Stimulated activated naive CD8-positive, alpha-beta T cell treated with anti-CD3 and anti-CD28 coated beads, Interleukin-15, amount 100 ng/mL, for 72 hours (primary cell): Measurements from ENCODE around the gene MELTF.
A peak's percentile ranks its signal among the peaks of the same experiment; 100 is the strongest.

Source experiments
- ATAC-seq: fragments of 150-1000 bp; cut with Tn5 transposase; 2 replicates; pipeline ENCODE4 v1.10.0; 2021; ENCODE audit warnings: mild to moderate bottlenecking, moderate library complexity
- DNase-seq, 2 donors: peaks; one replicate each; pipeline ENCODE4 v3.0.0; 2021 to 2022
- H3K27ac Mint-ChIP-seq, 2 donors: one replicate each; pipeline ENCODE4 v1.8.0; 2022; ENCODE audit warnings: mild to moderate bottlenecking in 2 of 2, mixed read lengths in 2 of 2, moderate library complexity in 2 of 2
- H3K27me3 Mint-ChIP-seq: one replicate; pipeline ENCODE4 v1.8.0; 2022; ENCODE audit warnings: mixed read lengths
- H3K4me1 Mint-ChIP-seq: one replicate; pipeline ENCODE4 v1.8.0; 2022; ENCODE audit warnings: mild to moderate bottlenecking, mixed read lengths
- H3K4me3 Mint-ChIP-seq, 2 donors: one replicate each; pipeline ENCODE4 v1.8.0; 2022; ENCODE audit warnings: mild to moderate bottlenecking in 2 of 2, mixed read lengths in 2 of 2, moderate library complexity in 1 of 2
- H3K9me3 Mint-ChIP-seq, 2 donors: one replicate each; pipeline ENCODE4 v1.8.0; 2022; ENCODE audit warnings: mixed read lengths in 2 of 2

Gene MELTF

DNA sequence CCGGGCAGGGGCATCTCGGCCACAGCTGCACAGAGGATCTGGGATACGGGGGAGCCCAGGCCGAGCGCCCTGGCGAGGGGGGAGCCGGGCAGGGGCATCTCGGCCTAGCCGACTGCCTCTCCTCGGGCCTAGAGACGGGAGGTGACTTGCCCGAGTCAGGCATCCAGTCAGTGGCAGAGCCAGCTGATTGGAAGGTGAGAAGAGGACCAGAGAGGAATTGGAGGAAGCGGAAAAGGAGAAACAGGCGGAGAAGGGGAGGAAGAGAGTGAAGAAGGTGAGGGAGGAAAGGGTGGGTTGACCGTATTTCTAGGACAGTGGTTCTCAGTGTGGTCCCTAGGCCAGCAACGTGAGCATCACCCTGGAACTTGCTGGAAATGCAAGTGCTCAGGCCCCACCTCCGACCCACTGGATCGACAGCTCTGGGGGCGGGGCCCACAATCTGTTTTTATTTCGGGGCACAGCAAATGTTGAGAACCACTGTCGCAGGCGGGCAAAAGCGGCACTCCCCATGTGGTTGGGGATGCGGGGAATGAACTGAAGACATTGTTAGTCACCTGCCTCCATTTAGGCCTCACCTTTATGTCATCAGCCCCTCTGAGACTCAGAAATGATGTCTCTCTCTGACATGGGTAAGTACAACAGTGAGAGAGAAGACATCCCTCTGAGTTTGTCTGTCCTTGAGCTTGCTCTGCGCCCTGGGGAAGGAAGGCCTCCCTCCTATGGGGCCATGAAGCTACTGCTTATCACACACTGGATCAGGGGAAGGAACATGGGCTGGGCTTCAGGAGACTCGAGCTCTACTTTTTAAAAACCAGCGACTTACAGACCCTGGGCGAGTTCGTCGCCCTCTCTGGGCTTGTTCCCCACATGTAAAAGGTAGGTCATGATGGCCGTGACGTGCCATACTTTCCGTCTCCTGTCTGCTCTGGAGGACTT lies 1.0 kb upstream of the MELTF start:
- ATAC-seq (no peak), DNase-seq (no peak)
- H3K4me3 Mint-ChIP-seq, result peak overlapping the region in 1 of 2 donors; percentile 30
- peaks cover 9% of the 10 kb centered on the region for H3K4me1 Mint-ChIP-seq
- H3K27me3 Mint-ChIP-seq, result peaks cover 33% of the 10 kb centered on the region
- H3K27ac Mint-ChIP-seq, result no peak overlapping the region
- peaks cover 0 to 4% of the 10 kb centered on the region in 2 donors for H3K9me3 Mint-ChIP-seq

DNA sequence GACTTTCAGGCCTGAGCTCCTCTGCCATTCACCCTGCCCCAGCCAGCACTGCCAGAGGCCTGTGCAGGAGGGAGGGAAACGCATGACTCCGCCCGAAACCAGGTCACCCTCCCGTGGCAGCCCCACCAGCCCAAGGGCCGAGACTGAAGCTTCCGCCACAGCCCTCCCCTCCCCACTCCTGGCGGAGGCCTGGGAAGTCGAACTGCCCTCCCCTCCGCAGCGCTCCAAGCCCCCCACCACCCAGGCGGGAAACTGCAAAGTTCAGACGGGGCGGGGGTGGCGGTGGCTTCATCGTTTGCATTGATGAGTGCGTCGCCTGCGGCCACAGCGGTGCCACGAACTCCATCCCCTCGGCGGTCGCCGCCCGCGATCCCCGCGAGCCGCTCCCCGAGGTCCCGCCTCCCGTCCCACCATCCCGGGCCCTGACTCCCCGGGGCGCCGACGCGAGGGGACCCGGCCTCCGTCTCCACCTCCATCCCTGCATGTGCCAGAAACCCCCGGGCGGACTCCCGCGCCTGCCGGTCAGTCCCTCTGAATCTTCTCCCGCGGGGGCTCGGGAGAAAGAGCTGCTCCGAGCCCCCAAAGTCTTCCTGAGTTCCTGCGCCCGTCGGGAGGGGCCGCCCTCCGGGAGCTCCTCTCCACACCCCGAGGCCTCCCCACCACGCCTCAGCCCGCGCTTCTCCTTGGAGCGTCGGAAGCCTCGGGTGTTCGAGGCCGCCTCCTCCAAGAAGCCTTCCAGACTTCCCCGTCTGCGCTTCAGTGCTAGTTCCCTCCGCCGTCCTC lies 698 bp downstream of the MELTF start:
- H3K27me3 Mint-ChIP-seq, result peaks cover 33% of the 10 kb centered on the region
- DNase-seq (no peak), ATAC-seq (peak; percentile 25)
- peaks cover 9% of the 10 kb centered on the region for H3K4me1 Mint-ChIP-seq
- no peaks in the 10 kb centered on the region for H3K9me3 Mint-ChIP-seq
- peak overlapping the region; percentile 40 to 71 for H3K27ac Mint-ChIP-seq
- peak overlapping the region; percentile 84 for H3K4me3 Mint-ChIP-seq

DNA sequence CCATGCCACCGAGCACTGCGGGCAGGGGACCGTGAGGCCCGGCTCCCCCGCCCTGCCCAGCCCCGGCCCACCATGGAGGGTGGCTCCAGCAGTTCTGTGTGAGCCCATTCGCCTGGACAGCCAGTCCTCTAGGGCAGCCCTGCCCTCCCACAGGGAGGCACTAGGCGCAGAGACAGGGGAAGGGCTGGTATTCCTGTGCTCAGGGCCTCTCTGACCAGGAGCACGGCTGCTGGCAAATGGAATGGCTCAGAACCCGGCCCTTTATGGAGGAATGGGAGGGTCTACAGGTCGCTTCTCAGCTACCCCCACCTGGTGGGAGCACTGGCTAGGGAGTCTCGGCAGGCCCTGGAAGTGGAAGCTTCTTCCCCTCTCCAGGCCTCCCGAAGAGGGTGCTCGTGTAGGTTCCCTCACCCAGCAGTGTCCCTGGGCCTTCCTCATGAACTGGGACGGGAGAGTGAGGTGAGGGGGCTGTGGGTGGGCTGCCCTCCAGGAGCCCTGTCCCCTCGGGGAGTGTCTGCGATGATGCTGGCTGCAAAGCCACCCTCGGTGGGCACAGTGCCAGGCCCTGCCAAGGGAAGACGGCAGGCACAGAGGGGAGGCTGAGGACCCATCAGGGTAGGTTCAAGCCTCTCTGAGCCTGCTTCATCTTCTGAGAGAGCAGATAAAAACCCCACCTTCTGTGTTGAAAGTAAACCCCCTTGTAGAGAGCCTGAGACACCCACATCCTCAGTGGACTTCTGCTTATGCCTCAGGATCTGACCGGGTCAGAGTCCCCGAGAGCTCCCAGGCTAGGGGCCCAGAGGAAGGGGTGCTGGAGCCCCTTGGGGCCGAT lies 1.5 kb downstream of the MELTF start:
- Mint-ChIP-seq H3K9me3 (no peaks in the 10 kb centered on the region), H3K4me1 (peaks cover 17% of the 10 kb centered on the region), H3K27ac (peak overlapping the region in 1 of 2 donors; percentile 40), H3K27me3 (peaks cover 39% of the 10 kb centered on the region), H3K4me3 (peak overlapping the region; percentile 84)
- DNase-seq, result no peak
- ATAC-seq, result no peak

DNA sequence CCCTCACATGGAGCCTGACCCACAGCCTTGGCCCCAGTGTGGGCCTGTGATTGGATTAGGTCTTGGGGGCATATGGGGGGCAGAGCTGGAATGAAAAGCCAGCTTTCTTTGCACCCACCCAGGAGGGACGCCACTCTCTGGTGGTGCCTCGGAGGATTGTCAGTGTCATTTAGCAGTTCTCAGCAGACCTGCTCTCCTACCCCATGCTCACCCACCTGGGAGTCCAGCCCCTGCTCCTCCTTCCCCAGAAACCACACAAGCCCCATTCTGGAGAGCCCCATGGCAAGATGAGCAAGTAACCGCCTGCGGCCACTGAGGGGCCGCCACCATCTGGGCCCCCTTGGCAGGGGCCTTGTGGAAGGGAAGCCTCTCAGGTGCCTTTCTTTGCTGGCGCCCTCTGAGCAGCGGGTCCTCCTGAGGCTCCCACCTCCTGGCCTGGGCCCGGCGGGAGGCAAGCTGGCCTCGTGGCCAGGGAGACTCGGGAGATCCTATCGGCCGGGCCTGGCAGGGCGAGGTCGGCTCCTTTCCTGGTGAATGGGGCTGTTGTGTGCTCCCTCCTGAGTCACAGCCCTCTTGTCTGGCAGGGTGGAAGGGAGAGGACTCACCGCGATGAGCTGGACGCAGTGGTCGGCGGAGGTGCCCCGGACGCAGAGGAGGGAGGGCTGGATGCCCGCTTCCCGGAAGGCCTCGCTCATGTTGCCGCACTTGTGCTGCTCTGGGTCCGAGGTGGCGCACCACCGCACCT lies 2.3 kb downstream of the MELTF start:
- DNase-seq, result no peak
- H3K27ac Mint-ChIP-seq, result no peak overlapping the region
- peaks cover 45% of the 10 kb centered on the region for H3K27me3 Mint-ChIP-seq
- peaks cover 23% of the 10 kb centered on the region for H3K4me1 Mint-ChIP-seq
- no peaks in the 10 kb centered on the region for H3K9me3 Mint-ChIP-seq
- H3K4me3 Mint-ChIP-seq, result no peak overlapping the region
- no peak for ATAC-seq

DNA sequence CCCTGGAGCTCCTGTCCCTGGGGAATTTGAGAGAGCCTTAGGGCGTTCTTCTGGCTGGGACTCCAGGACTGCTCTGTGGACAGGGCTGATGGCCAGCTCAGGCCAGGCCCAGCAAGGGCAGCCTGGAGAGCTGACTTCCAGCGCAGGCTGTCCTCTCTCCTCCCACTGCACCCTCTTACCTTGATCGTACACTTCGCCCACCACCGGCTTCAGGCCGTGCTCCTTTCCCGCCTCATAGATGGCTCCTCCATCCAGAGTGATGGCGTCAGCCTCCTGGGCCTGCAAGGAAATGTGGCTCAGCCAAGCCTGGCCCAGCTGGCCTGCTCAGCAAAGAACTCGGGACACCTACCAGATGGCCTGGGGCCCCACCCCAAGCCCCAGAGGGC lies 3.1 kb downstream of the MELTF start:
- H3K27me3 Mint-ChIP-seq, result peaks cover 46% of the 10 kb centered on the region
- no peak overlapping the region for H3K27ac Mint-ChIP-seq
- H3K4me1 Mint-ChIP-seq, result peaks cover 23% of the 10 kb centered on the region
- no peak for DNase-seq
- no peak overlapping the region for H3K4me3 Mint-ChIP-seq
- no peaks in the 10 kb centered on the region for H3K9me3 Mint-ChIP-seq
- no peak for ATAC-seq

DNA sequence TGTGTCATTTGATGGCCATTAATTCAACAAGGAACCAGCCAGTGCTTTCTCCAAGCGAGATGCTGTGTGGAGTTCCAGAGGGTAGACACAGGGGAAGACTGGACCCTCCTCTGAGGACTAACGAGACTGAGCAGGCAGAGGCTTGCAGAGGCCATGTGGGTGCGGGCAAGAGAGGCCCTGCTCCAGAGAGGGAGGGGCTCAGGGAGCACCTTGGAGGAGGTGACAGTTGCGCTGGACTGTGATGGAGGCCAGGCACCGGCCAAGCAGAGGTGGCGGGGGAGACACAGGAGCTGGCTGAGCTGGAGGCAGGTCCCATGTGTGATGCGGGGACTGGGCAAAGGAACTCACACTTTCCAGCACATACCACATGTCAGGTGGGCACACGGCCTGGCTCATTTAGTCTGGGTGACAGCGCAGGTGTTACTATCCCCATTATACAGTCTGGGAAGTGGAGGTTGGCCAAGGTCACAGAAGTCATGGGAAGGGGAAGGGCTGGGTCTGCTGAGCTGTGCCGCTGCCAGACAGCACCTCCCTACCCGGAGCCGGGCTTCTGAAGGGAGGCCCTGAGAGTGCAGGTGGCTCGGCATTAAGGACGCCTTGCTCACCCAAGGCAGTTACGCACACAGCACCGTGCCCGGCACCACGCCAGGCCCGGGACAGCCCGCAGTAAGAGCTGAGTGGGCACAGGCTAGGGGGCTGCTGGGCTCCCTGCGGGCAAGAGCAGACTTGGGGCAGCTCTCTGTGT lies 3.7 kb downstream of the MELTF start:
- ATAC-seq (no peak), DNase-seq (no peak)
- H3K27me3 Mint-ChIP-seq, result peaks cover 41% of the 10 kb centered on the region
- no peak overlapping the region for H3K4me3 Mint-ChIP-seq
- H3K27ac Mint-ChIP-seq, result no peak overlapping the region
- H3K9me3 Mint-ChIP-seq, result no peaks in the 10 kb centered on the region
- H3K4me1 Mint-ChIP-seq, result peaks cover 23% of the 10 kb centered on the region

DNA sequence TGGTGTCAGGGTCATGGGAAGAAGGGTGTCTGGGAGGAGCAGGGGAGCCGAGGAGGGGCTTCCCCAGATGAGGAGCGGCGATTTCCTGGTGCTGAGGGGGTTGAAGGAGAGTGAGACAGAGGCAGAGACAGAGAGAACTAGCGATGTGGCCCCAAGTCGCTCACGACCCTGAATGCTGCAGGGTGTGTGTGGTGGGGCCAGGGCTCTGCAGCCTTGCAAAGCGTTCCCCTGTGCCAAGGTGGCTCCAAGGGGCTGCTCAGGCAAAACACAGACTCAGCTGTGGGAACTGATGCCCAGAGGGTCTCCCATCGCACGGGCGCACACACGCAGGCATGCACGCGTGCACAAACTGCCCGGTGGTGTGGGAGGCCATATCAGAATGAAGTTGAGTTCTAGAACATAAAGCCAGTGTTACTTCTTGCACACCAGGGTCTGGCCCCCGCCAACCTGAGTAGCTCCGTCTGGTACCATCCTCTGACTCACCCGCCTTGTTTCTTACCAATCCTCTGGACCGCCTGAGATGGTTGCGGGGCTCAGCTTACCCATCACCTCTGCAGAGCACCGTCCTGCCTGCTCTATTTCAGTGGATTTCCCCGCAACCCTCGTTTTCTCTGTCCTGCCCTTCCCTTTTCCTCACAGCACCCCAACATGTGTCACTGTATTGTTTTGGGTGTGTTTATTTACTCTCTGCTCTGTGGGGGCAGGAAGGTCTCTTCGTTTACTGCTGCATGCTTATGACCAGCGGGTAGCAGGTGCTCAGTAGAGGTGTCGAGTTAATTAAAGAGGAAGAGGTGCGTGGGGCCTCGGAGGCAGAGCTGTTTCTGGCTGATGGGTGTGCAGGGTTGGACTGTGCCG lies 4.5 kb downstream of the MELTF start:
- Mint-ChIP-seq H3K4me3 (no peak overlapping the region), H3K4me1 (peaks cover 23% of the 10 kb centered on the region), H3K9me3 (no peaks in the 10 kb centered on the region), H3K27me3 (peaks cover 33% of the 10 kb centered on the region), H3K27ac (no peak overlapping the region)
- DNase-seq (no peak), ATAC-seq (no peak)

DNA sequence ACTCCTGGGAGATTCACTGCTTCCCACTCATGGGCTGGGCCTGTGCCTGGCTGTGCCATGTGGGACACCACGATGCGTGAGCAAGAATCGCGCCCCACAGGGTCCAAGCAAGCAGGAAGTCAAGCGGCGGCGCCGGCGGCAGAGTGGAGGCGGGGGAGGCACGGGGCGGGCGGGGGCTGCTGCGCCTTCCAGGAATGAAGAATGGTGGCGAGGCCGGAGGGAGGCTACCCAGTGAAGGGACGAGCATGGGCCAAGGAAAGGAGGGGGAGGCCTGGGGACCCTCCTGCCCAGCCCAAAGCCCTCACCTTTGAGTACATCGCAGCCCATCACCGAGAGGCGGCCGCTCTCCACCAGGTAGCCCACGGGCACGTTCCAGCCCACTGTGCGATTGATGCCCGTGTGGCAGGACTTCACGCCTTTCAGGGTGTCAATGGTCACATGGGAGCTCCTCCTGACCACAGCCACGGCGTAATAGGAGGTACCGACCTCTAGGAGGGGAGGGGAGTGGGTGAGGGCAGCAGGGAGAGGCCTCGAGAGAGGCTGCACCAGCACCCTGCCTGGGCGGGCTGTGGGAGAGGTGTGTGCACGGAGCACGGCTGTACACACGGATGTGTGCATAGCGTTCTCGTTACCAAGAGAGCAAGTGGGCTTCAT lies 5.5 kb downstream of the MELTF start:
- Mint-ChIP-seq H3K27me3 (peaks cover 24% of the 10 kb centered on the region), H3K27ac (no peak overlapping the region), H3K4me1 (peaks cover 20% of the 10 kb centered on the region)

DNA sequence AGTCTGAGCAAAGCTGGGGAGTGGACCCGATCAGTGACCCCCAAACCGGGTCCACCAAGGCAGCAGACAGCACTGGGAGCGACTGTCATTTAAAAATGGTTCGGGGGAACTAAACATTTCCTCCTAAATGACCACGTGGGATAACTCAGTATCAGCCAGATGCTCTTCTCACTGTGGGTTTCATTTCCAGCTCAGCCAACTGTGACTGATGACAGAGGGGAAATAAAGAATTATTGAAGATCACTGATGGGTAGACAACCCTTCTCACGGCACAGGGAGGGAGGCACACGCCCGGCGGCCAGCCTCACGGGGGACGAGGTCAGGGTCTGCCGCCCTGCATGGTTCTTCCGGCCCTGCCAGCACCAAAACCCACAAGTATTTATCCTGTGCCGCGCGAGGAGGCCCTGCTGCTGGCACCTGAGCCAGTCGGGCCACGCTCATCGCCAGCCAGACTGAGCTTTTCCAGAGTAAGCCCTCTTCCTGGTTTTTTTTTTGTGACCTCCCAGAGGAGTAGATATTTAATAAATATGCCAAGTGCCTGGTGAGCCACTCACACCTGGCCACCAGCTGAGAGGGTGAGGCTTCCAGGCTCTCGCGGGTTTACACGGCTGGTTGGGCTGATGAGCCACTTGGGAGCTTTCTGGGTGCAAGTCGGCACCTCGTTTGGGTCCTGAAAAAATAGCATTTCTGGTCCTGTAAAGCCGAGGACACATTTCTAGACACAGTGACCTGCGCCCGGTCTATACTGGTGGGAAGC lies 6.2 kb downstream of the MELTF start:
- peak overlapping the region; percentile 72 to 88 for H3K27ac Mint-ChIP-seq
- peak; percentile 27 for ATAC-seq
- peak overlapping the region; percentile 55 to 80 for H3K4me3 Mint-ChIP-seq
- H3K4me1 Mint-ChIP-seq, result peaks cover 15% of the 10 kb centered on the region
- H3K27me3 Mint-ChIP-seq, result peaks cover 19% of the 10 kb centered on the region
- H3K9me3 Mint-ChIP-seq, result no peaks in the 10 kb centered on the region
- no peak for DNase-seq

More for the DNA sequence above, 5.5 kb downstream of the MELTF start:
- H3K9me3 Mint-ChIP-seq, result no peaks in the 10 kb centered on the region
- DNase-seq, result no peak
- peak overlapping the region in 1 of 2 donors; percentile 80 for H3K4me3 Mint-ChIP-seq
- no peak for ATAC-seq

DNA sequence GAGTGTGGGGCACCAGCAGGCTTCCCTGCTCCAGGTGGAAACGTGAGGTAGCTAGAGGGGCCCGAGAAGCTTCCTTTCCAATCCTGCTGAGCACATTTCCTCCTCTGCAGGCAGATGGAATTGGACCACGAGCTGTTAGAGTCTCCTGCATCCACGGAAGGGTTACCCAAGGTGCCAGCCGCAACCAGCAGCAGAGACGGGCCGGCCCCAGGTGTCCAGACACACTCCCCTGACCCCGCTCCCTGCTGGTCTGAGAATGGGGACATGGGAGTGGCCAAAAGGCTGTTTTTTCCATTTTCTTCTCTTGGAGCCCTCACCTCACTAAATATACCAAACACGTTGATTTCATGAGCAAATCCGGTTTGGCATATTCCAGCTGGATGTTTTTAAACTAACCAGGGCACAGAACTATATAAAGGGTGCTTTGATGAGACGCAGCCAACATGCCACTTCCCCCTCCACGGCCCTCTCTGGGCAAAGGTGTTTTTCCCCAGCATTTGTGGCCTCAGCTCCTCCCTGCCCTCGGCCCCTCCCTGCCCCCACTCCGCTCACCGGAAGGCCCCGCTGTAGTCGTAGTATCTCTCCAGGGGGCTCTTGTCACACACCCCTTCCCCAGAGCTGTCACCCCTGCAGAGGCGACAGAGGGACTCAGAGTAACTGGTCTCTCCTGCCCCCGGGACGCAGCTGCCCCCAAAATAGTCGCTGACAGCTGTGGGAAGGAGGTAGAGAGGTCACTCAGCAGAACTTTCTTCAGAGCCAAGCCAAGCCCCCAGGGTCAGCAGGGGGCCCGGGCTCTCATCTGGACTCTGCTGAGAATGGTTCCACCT lies 7.0 kb downstream of the MELTF start:
- H3K27me3 Mint-ChIP-seq, result peaks cover 19% of the 10 kb centered on the region
- no peak overlapping the region for H3K27ac Mint-ChIP-seq
- H3K9me3 Mint-ChIP-seq, result no peaks in the 10 kb centered on the region
- ATAC-seq (peak; percentile 13), DNase-seq (no peak)
- H3K4me1 Mint-ChIP-seq, result peaks cover 15% of the 10 kb centered on the region
- peak overlapping the region in 1 of 2 donors; percentile 80 for H3K4me3 Mint-ChIP-seq

DNA sequence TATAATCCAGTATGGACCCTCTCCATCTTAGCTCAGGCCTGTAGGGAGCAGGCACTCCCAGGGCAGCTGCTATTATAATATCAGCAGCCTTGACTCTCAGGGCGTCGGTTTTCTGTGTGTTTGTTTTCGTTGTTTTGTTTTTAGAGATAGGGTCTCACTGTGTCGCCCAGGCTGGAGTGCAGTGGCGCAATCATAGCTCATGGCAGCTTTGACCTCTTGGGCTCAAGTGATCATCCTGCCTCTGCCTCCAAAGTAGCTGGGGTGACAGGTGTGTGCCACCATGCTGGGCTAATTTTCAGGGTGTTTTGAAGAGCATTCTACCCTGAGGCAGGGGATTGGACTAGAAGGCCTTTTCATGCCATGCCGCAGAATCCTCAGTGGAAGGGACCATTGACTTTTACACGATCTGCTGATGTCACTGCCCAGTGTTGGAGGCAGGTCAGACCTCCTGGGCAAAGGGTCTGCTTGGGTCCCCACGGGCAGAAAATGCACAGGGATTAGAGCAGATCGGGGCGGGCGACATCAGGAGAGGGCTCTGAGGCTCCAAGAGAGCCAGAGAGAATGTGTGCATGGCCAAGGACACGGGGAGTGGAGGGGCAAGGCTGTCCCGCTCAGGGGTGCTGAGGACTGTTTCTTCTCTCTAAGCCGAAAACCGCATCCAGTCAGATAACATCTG lies 7.8 kb downstream of the MELTF start:
- ATAC-seq (no peak), DNase-seq (no peak)
- peaks cover 15% of the 10 kb centered on the region for H3K4me1 Mint-ChIP-seq

More for the DNA sequence above, 7.8 kb downstream of the MELTF start:
- Mint-ChIP-seq H3K4me3 (no peak overlapping the region), H3K9me3 (no peaks in the 10 kb centered on the region), H3K27me3 (peaks cover 19% of the 10 kb centered on the region), H3K27ac (no peak overlapping the region)
